ENCODE data around the gene TMC4. TPM values are rescaled to one million over a fixed set of nuclear protein-coding genes. Genes with fewer than 3 reads are reported as not detected.
"Not testable (repeated sequence)": the region's sequence is repeated elsewhere in the genome, so short reads cannot be mapped to it uniquely, and the experiment has no call there.

The TMC4 gene
- total RNA-seq, 1 experiment from 2014 or later = 38.9 TPM

GRCh38 chr19:54216869-54217268 lies 43.9 kb upstream of the TMC4 start:
- intact Hi-C loops (cut with micrococcal nuclease; ENCODE audit: unreplicated experiment) = no loop called here

GRCh38 chr19:54214734-54215133 lies 41.8 kb upstream of the TMC4 start:
- CTCF ChIA-PET; POLR2A ChIA-PET; BruUV-seq (replicated peaks): not testable (repeated sequence)

More at GRCh38 chr19:54216869-54217268, 43.9 kb upstream of the TMC4 start:
- Mint-ChIP-seq H3K27me3 (ENCODE audit: insufficient read depth, unreplicated experiment) (no peaks in the 10 kb centered on the region), H3K27ac (ENCODE audit: unreplicated experiment) (no peak overlapping the region), H3K4me1 (ENCODE audit: low read depth, unreplicated experiment) (no peaks in the 10 kb centered on the region), H3K9me3 (ENCODE audit: unreplicated experiment) (no peaks in the 10 kb centered on the region), H3K4me3 (ENCODE audit: unreplicated experiment) (no peak overlapping the region), H3K36me3 (ENCODE audit: insufficient read depth, unreplicated experiment) (peaks cover 59% of the 10 kb centered on the region)
- H3K27me3 ChIP-seq (replicated peaks; ENCODE audit: control insufficient read depth, insufficient read depth, low read length) = no peaks in the 10 kb centered on the region
- no peak for TF ChIP-seq CTCF (IDR thresholded peaks at IDR 0.05; ENCODE audit: insufficient read depth in 1 of 2, low read depth in 1 of 2, low read length in 1 of 2, severe bottlenecking in 1 of 2, unreplicated experiment in 1 of 2)
- no peak overlapping the region for H3K4me3 ChIP-seq (ENCODE audit: low read depth, low read length)
- BruUV-seq (replicated peaks) = no TSS peak
- POLR2A ChIA-PET = no interaction called here
- CTCF ChIA-PET = no interaction called here
- no peaks in the 10 kb centered on the region for H3K36me3 ChIP-seq (ENCODE audit: control insufficient read depth, insufficient read depth, low read length)
- no peaks in the 10 kb centered on the region for H3K9me3 ChIP-seq
- H3K4me1 ChIP-seq = no peaks in the 10 kb centered on the region
- DNase-seq = no peak

GRCh38 chr19:54214217-54214616 lies 41.3 kb upstream of the TMC4 start:
- Mint-ChIP-seq H3K36me3 (ENCODE audit: insufficient read depth, unreplicated experiment) (peaks cover 78% of the 10 kb centered on the region), H3K4me1 (ENCODE audit: low read depth, unreplicated experiment) (peaks cover 20% of the 10 kb centered on the region)
- DNase-seq; H3K27me3 Mint-ChIP-seq (ENCODE audit: insufficient read depth, unreplicated experiment); POLR2A ChIA-PET; CTCF ChIA-PET; intact Hi-C loops (cut with micrococcal nuclease; ENCODE audit: unreplicated experiment); H3K4me3 Mint-ChIP-seq (ENCODE audit: unreplicated experiment); H3K9me3 Mint-ChIP-seq (ENCODE audit: unreplicated experiment); H3K4me3 ChIP-seq (ENCODE audit: low read depth, low read length); H3K36me3 ChIP-seq (ENCODE audit: control insufficient read depth, insufficient read depth, low read length); H3K27ac Mint-ChIP-seq (ENCODE audit: unreplicated experiment); H3K27me3 ChIP-seq (replicated peaks; ENCODE audit: control insufficient read depth, insufficient read depth, low read length); H3K9me3 ChIP-seq: not testable (repeated sequence)
- peaks cover 24% of the 10 kb centered on the region for H3K4me1 ChIP-seq
- BruUV-seq (replicated peaks) = TSS peak; percentile 11

More at GRCh38 chr19:54214734-54215133, 41.8 kb upstream of the TMC4 start:
- DNase-seq; H3K27ac Mint-ChIP-seq (ENCODE audit: unreplicated experiment); H3K4me3 Mint-ChIP-seq (ENCODE audit: unreplicated experiment); intact Hi-C loops (cut with micrococcal nuclease; ENCODE audit: unreplicated experiment); H3K9me3 Mint-ChIP-seq (ENCODE audit: unreplicated experiment); H3K36me3 ChIP-seq (ENCODE audit: control insufficient read depth, insufficient read depth, low read length); H3K4me3 ChIP-seq (ENCODE audit: low read depth, low read length); H3K27me3 Mint-ChIP-seq (ENCODE audit: insufficient read depth, unreplicated experiment); H3K9me3 ChIP-seq; H3K27me3 ChIP-seq (replicated peaks; ENCODE audit: control insufficient read depth, insufficient read depth, low read length): not testable (repeated sequence)
- peaks cover 74% of the 10 kb centered on the region for H3K36me3 Mint-ChIP-seq (ENCODE audit: insufficient read depth, unreplicated experiment)
- peaks cover 15% of the 10 kb centered on the region for H3K4me1 Mint-ChIP-seq (ENCODE audit: low read depth, unreplicated experiment)
- H3K4me1 ChIP-seq = peaks cover 19% of the 10 kb centered on the region

- no peaks in the 10 kb centered on the region for H3K27me3 ChIP-seq (replicated peaks; ENCODE audit: control insufficient read depth, insufficient read depth, low read length)
- Mint-ChIP-seq H3K9me3 (ENCODE audit: unreplicated experiment) (no peaks in the 10 kb centered on the region), H3K27ac (ENCODE audit: unreplicated experiment) (peak overlapping the region; percentile 76), H3K4me3 (ENCODE audit: unreplicated experiment) (peak overlapping the region; percentile 12), H3K36me3 (ENCODE audit: insufficient read depth, unreplicated experiment) (peaks cover 88% of the 10 kb centered on the region), H3K27me3 (ENCODE audit: insufficient read depth, unreplicated experiment) (no peaks in the 10 kb centered on the region), H3K4me1 (ENCODE audit: low read depth, unreplicated experiment) (peaks cover 37% of the 10 kb centered on the region)
- H3K36me3 ChIP-seq (ENCODE audit: control insufficient read depth, insufficient read depth, low read length) = peaks cover 7% of the 10 kb centered on the region
- CTCF ChIA-PET = interaction anchor here (0.8 kb wide), 1 partner anchor 21 kb away, joined by 4 read pairs; the partner anchor contains the start of gene MBOAT7
- no peaks in the 10 kb centered on the region for H3K9me3 ChIP-seq
- DNase-seq = no peak
- POLR2A ChIA-PET = interaction anchor here (0.6 to 3.1 kb wide), 4 partner anchors 9 to 90 kb away, joined by 4 to 19 read pairs (median 4); partner anchors contain the start of gene MBOAT7
- no peak overlapping the region for H3K4me3 ChIP-seq (ENCODE audit: low read depth, low read length)
- peak in 1 of 2 experiments; percentile 10 for TF ChIP-seq CTCF (IDR thresholded peaks at IDR 0.05; ENCODE audit: insufficient read depth in 1 of 2, low read depth in 1 of 2, low read length in 1 of 2, severe bottlenecking in 1 of 2, unreplicated experiment in 1 of 2)
- intact Hi-C loops (cut with micrococcal nuclease; ENCODE audit: unreplicated experiment) = loop anchor here (2.0 kb wide), 1 partner anchor 20 kb away; no protein-coding TSS in a partner anchor
- peaks cover 54% of the 10 kb centered on the region for H3K4me1 ChIP-seq
- no TSS peak for BruUV-seq (replicated peaks)
Observed at GRCh38 chr19:54211235-54211634, 38.3 kb upstream of the TMC4 start.
